ENCODE data around the gene PHLPP1.

DNA sequence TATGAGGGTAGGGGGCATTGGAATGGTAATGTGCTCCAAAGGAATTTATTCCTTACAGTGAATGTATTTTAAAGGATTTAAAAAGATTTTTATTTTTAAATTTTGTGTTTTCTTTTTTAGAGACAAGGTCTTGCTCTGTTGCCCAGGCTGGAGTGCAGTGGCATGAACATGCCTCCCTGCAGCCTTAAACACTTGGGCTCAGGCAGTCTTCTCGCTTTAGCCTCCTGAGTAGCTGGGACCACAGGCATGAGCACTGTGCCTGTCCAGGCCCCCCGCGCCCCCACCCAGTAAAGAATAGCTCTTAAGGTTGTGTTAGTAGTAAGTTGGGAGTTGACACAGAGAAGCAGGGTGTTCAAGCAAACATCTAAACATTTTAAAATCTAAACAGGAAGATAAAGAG lies 36.6 kb downstream of the PHLPP1 start:
- TF ChIP-seq POLR2A (IDR thresholded peaks at IDR 0.05) (no peak), POLR2AphosphoS5 (IDR thresholded peaks at IDR 0.05) (no peak)
- TF ChIP-seq, protein P1, sequence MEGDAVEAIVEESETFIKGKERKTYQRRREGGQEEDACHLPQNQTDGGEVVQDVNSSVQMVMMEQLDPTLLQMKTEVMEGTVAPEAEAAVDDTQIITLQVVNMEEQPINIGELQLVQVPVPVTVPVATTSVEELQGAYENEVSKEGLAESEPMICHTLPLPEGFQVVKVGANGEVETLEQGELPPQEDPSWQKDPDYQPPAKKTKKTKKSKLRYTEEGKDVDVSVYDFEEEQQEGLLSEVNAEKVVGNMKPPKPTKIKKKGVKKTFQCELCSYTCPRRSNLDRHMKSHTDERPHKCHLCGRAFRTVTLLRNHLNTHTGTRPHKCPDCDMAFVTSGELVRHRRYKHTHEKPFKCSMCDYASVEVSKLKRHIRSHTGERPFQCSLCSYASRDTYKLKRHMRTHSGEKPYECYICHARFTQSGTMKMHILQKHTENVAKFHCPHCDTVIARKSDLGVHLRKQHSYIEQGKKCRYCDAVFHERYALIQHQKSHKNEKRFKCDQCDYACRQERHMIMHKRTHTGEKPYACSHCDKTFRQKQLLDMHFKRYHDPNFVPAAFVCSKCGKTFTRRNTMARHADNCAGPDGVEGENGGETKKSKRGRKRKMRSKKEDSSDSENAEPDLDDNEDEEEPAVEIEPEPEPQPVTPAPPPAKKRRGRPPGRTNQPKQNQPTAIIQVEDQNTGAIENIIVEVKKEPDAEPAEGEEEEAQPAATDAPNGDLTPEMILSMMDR (IDR thresholded peaks at IDR 0.05) = no peak
